ENCODE results near the gene PLA2G5.

GRCh38 chr1:20141466-20141865 lies 71.5 kb downstream of the PLA2G5 start:
- TF ChIP-seq CTCF (IDR thresholded peaks at IDR 0.05) (no peak), POLR2A (IDR thresholded peaks at IDR 0.05) (no peak)

Data from lower leg skin (tissue), 3 donors.